ENCODE results near the gene MYO18A. TPM values are rescaled to one million over a fixed set of nuclear protein-coding genes. Genes with fewer than 3 reads are reported as not detected.

Gene MYO18A
- total and polyA plus RNA-seq, 2 experiments from 2014 or later: 16.0 to 30.5 TPM

DNA sequence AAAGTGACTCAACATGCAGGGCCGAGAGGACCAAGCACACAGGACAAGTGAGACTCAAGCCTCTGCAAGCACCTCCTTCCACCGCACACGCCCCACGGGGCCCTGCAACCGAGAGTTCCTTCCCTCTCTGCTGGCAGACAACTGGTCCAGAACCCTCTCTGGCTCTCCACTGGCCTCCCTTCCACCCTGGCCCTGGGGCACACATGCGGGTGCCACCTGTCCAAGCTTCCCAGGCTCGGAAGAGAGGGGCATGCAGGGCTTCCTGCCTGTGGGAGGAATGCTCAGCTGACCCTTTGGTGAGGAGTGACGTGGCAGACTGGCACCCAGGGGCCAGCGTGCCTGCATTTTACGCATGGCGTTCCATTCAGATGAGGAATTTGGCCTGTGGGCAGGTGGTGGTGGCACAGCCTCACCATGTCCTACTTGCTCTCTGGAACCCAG lies 77.4 kb downstream of the MYO18A start:
- WGBS, 2 experiments (ENCODE audit: low coverage in 1 of 2, low lambda C conversion rate in 2 of 2, missing lambda C conversion rate in 2 of 2): 84 to 86% methylated on average over 9 to 11 of the region's 11 CpGs
- H3K9me3 ChIP-seq (ENCODE audit: low read depth): no peaks in the 10 kb centered on the region
- no peaks in the 10 kb centered on the region; the same call in 1 of the 2 replicates for H3K36me3 ChIP-seq (ENCODE audit: low read depth)
- H3K27ac ChIP-seq: no peak overlapping the region
- no peaks in the 10 kb centered on the region for H4K20me1 ChIP-seq (ENCODE audit: insufficient read depth)
- H3K4me3 ChIP-seq: no peak overlapping the region
- in situ Hi-C loops (cut with MboI): no loop called here
- H3F3A ChIP-seq (ENCODE audit: insufficient read depth): no peaks in the 10 kb centered on the region
- H3K79me2 ChIP-seq (ENCODE audit: insufficient read depth): no peaks in the 10 kb centered on the region
- H3K9me2 ChIP-seq (ENCODE audit: insufficient read depth): no peaks in the 10 kb centered on the region
- no peak for DNase-seq
- H3K27me3 ChIP-seq (replicated peaks; ENCODE audit: insufficient read depth): no peaks in the 10 kb centered on the region
- no peak overlapping the region for H3K4me2 ChIP-seq (ENCODE audit: unreplicated experiment)
- no peak overlapping the region for H3K9ac ChIP-seq
- H3K4me1 ChIP-seq (ENCODE audit: insufficient read depth): no peaks in the 10 kb centered on the region
- H2AFZ ChIP-seq: no peak overlapping the region
- no peak for TF ChIP-seq EZH2 (IDR thresholded peaks at IDR 0.05; ENCODE audit: insufficient read depth, poor library complexity, severe bottlenecking)
- no peak for TF ChIP-seq EZH2phosphoT487 (IDR thresholded peaks at IDR 0.05; ENCODE audit: insufficient read depth, low read depth)

DNA sequence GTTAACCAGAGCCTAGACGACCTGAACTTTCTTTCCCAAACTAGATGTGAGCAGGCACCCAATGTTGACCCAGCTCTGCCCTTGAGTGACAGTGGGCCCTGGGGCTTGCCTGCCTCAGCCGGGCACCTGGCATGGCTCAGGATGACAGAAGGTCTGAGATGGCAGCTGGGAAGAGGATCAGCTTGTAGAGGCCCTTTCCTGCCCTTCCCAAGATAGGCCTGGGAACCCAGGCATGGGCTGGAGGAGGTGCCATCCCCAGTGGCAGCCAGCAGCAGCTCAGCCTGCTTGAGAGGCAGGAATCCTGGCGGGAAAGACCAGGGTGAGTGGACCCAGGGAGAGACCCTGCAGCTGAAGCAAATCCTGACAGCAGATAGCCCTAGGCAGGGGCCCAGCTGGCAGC lies 78.2 kb downstream of the MYO18A start:
- Histone ChIP-seq H3K4me3 (no peak overlapping the region), H3F3A (ENCODE audit: insufficient read depth) (no peaks in the 10 kb centered on the region), H3K9ac (no peak overlapping the region), H3K4me1 (ENCODE audit: insufficient read depth) (no peaks in the 10 kb centered on the region), H4K20me1 (ENCODE audit: insufficient read depth) (no peaks in the 10 kb centered on the region), H3K27me3 (replicated peaks; ENCODE audit: insufficient read depth) (no peaks in the 10 kb centered on the region), H3K79me2 (ENCODE audit: insufficient read depth) (no peaks in the 10 kb centered on the region), H3K9me2 (ENCODE audit: insufficient read depth) (no peaks in the 10 kb centered on the region), H3K27ac (no peak overlapping the region), H3K4me2 (ENCODE audit: unreplicated experiment) (no peak overlapping the region), H2AFZ (no peak overlapping the region), H3K36me3 (ENCODE audit: low read depth) (no peaks in the 10 kb centered on the region; the same call in 1 of the 2 replicates), H3K9me3 (ENCODE audit: low read depth) (no peaks in the 10 kb centered on the region)
- no peak for DNase-seq
- TF ChIP-seq EZH2 (IDR thresholded peaks at IDR 0.05; ENCODE audit: insufficient read depth, poor library complexity, severe bottlenecking): no peak
- TF ChIP-seq EZH2phosphoT487 (IDR thresholded peaks at IDR 0.05; ENCODE audit: insufficient read depth, low read depth): no peak
- whole genome bisulfite sequencing, 2 experiments (ENCODE audit: low coverage in 1 of 2, low lambda C conversion rate in 2 of 2, missing lambda C conversion rate in 2 of 2): 79 to 90% methylated on average over 3 of the region's 3 CpGs
- in situ Hi-C loops (cut with MboI): no loop called here

GRCh38 chr17:29100296-29100695 lies 79.9 kb downstream of the MYO18A start:
- H3K9me2 ChIP-seq (ENCODE audit: insufficient read depth): no peaks in the 10 kb centered on the region
- no peak overlapping the region for H3K4me2 ChIP-seq (ENCODE audit: unreplicated experiment)
- no peaks in the 10 kb centered on the region for H4K20me1 ChIP-seq (ENCODE audit: insufficient read depth)
- no peak for TF ChIP-seq EZH2phosphoT487 (IDR thresholded peaks at IDR 0.05; ENCODE audit: insufficient read depth, low read depth)
- TF ChIP-seq EZH2 (IDR thresholded peaks at IDR 0.05; ENCODE audit: insufficient read depth, poor library complexity, severe bottlenecking): no peak
- no peaks in the 10 kb centered on the region; the same call in 1 of the 2 replicates for H3K36me3 ChIP-seq (ENCODE audit: low read depth)
- H3F3A ChIP-seq (ENCODE audit: insufficient read depth): no peaks in the 10 kb centered on the region
- no peak overlapping the region for H3K9ac ChIP-seq
- no peaks in the 10 kb centered on the region for H3K4me1 ChIP-seq (ENCODE audit: insufficient read depth)
- H3K9me3 ChIP-seq (ENCODE audit: low read depth): no peaks in the 10 kb centered on the region
- 94 to 99% methylated on average over 8 of the region's 8 CpGs for WGBS, 2 experiments (ENCODE audit: low coverage in 1 of 2, low lambda C conversion rate in 2 of 2, missing lambda C conversion rate in 2 of 2)
- DNase-seq: no peak
- in situ Hi-C loops (cut with MboI): no loop called here
- H3K79me2 ChIP-seq (ENCODE audit: insufficient read depth): no peaks in the 10 kb centered on the region
- H3K27me3 ChIP-seq (replicated peaks; ENCODE audit: insufficient read depth): no peaks in the 10 kb centered on the region
- no peak overlapping the region for H2AFZ ChIP-seq
- no peak overlapping the region for H3K27ac ChIP-seq
- H3K4me3 ChIP-seq: no peak overlapping the region

DNA sequence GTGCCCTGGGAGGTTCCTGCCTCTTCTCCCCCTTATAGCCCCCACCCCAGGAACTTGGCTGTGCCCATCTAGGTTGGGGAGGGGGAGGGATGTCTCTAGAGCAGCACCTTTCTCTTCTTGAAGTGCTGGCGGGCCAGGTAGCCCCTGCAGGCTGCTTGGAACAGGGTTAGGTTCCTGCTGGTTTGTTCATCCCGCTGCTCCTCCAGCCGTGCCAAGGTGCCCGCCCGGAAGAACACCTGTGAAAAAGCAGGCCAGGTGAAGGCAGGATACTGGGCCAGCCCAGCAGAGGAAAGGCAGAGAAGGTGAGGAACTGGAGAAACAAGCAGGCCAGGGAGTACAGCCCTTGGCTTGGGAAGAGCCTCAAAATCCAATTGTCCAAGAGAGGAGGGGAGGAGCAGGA lies 80.7 kb downstream of the MYO18A start:
- Histone ChIP-seq H3K9ac (no peak overlapping the region), H3K9me3 (ENCODE audit: low read depth) (no peaks in the 10 kb centered on the region), H2AFZ (no peak overlapping the region), H3F3A (ENCODE audit: insufficient read depth) (no peaks in the 10 kb centered on the region), H3K4me1 (ENCODE audit: insufficient read depth) (no peaks in the 10 kb centered on the region), H3K27ac (no peak overlapping the region), H3K36me3 (ENCODE audit: low read depth) (no peaks in the 10 kb centered on the region), H3K4me2 (ENCODE audit: unreplicated experiment) (no peak overlapping the region), H3K9me2 (ENCODE audit: insufficient read depth) (no peaks in the 10 kb centered on the region), H3K4me3 (no peak overlapping the region), H4K20me1 (ENCODE audit: insufficient read depth) (no peaks in the 10 kb centered on the region), H3K27me3 (replicated peaks; ENCODE audit: insufficient read depth) (no peaks in the 10 kb centered on the region), H3K79me2 (ENCODE audit: insufficient read depth) (no peaks in the 10 kb centered on the region)
- in situ Hi-C loops (cut with MboI): no loop called here
- no peak for TF ChIP-seq EZH2 (IDR thresholded peaks at IDR 0.05; ENCODE audit: insufficient read depth, poor library complexity, severe bottlenecking)
- no peak for TF ChIP-seq EZH2phosphoT487 (IDR thresholded peaks at IDR 0.05; ENCODE audit: insufficient read depth, low read depth)
- DNase-seq: no peak
- 98% methylated on average over 5 of the region's 5 CpGs for WGBS, 2 experiments (ENCODE audit: low coverage in 1 of 2, low lambda C conversion rate in 2 of 2, missing lambda C conversion rate in 2 of 2)

GRCh38 chr17:29096094-29096493 lies 84.1 kb downstream of the MYO18A start:
- Histone ChIP-seq H2AFZ (no peak overlapping the region), H3K79me2 (ENCODE audit: insufficient read depth) (no peaks in the 10 kb centered on the region), H4K20me1 (ENCODE audit: insufficient read depth) (no peaks in the 10 kb centered on the region), H3K9ac (no peak overlapping the region), H3K4me3 (no peak overlapping the region), H3K36me3 (ENCODE audit: low read depth) (no peaks in the 10 kb centered on the region), H3K27ac (no peak overlapping the region), H3F3A (ENCODE audit: insufficient read depth) (no peaks in the 10 kb centered on the region), H3K4me2 (ENCODE audit: unreplicated experiment) (no peak overlapping the region), H3K9me2 (ENCODE audit: insufficient read depth) (no peaks in the 10 kb centered on the region), H3K4me1 (ENCODE audit: insufficient read depth) (no peaks in the 10 kb centered on the region), H3K27me3 (replicated peaks; ENCODE audit: insufficient read depth) (no peaks in the 10 kb centered on the region), H3K9me3 (ENCODE audit: low read depth) (no peaks in the 10 kb centered on the region)
- DNase-seq: no peak
- TF ChIP-seq EZH2 (IDR thresholded peaks at IDR 0.05; ENCODE audit: insufficient read depth, poor library complexity, severe bottlenecking) (no peak), EZH2phosphoT487 (IDR thresholded peaks at IDR 0.05; ENCODE audit: insufficient read depth, low read depth) (no peak)
- WGBS, 2 experiments (ENCODE audit: low coverage in 1 of 2, low lambda C conversion rate in 2 of 2, missing lambda C conversion rate in 2 of 2): 74 to 83% methylated on average over 6 of the region's 6 CpGs
- in situ Hi-C loops (cut with MboI): no loop called here
